BLaER1 treated with 17β-estradiol and CSF1 and Interleukin-3, amounts not matched to agents 10 nM and 100 nM (cell line): Measurements from ENCODE around the gene NBEAL1.
"Not testable (repeated sequence)": the region's sequence is repeated elsewhere in the genome, so short reads cannot be mapped to it uniquely, and the experiment has no call there.

ENCODE experiments used
- H3K27ac ChIP-seq, 11 experiments: shearing (Covaris generic); formaldehyde crosslinking; 2 replicates each; pipeline ENCODE4 v1.8.1; 2022
- H3K27me3 ChIP-seq, 11 experiments: shearing (Covaris generic); formaldehyde crosslinking; 2 replicates each; pipeline ENCODE4 v1.8.1; 2022
- H3K36me3 ChIP-seq, 11 experiments: shearing (Covaris generic); formaldehyde crosslinking; 2 replicates each; pipeline ENCODE4 v1.8.1; 2022
- H3K4me1 ChIP-seq, 10 experiments: shearing (Covaris generic); formaldehyde crosslinking; 2 replicates each; pipeline ENCODE4 v1.8.1; 2022
- H3K4me2 ChIP-seq, 11 experiments: shearing (Covaris generic); formaldehyde crosslinking; 2 replicates each; pipeline ENCODE4 v1.8.1; 2022
- H3K4me3 ChIP-seq, 10 experiments: shearing (Covaris generic); formaldehyde crosslinking; 2 replicates each; pipeline ENCODE4 v1.8.1; 2022
- H3K9ac ChIP-seq, 11 experiments: shearing (Covaris generic); formaldehyde crosslinking; 2 replicates each; pipeline ENCODE4 v1.8.1; 2022
- H3K9me3 ChIP-seq, 11 experiments: shearing (Covaris generic); formaldehyde crosslinking; replicated peaks in 1 of 11; 2 replicates each; pipeline ENCODE4 v1.8.1; 2022
- H4K20me1 ChIP-seq, 11 experiments: shearing (Covaris generic); formaldehyde crosslinking; 2 replicates each; pipeline ENCODE4 v1.8.1; 2022
- Cebpa-rat ChIP-seq, 11 experiments: shearing (Covaris generic); IDR thresholded peaks; 2 replicates each; pipeline ENCODE4 v1.8.1; 2022

The NBEAL1 gene

GRCh38 chr2:203164311-203164935 is 149.7 kb downstream of the NBEAL1 start:
- no peaks in the 10 kb centered on the region for H3K9me3 ChIP-seq

DNA sequence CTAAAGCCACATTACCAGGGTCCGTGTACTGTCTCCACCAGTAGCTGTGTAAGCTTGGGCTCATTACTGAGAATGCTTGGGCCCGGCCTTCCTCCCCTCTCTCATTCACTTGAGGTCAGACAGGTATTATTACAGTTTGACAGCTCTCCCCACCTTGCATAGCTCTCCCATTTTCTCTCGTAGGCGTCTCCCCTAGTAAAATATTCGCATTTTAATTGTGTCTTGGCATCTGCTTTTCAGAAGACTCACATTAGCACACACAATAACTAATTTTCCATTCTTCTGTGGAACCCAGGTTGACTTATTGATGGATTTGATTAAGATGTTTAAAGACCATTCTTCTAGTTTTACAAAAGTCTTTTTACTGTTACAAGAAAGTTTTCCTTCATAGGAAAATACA is 153.1 kb downstream of the NBEAL1 start:
- Histone ChIP-seq H3K36me3 (peaks cover 0 to 65% (median 0%) of the 10 kb centered on the region in 11 experiments; a peak in 6 of 22 replicates), H3K27ac (no peak overlapping the region), H3K4me3 (no peak overlapping the region), H3K9ac (no peak overlapping the region), H4K20me1 (no peaks in the 10 kb centered on the region), H3K4me1 (no peaks in the 10 kb centered on the region), H3K9me3 (no peaks in the 10 kb centered on the region), H3K4me2 (no peak overlapping the region), H3K27me3 (no peaks in the 10 kb centered on the region)
- TF ChIP-seq Cebpa-rat (IDR thresholded peaks at IDR 0.05): no peak

More at GRCh38 chr2:203164311-203164935, 149.7 kb downstream of the NBEAL1 start:
- H3K4me3 ChIP-seq: no peak overlapping the region
- no peak overlapping the region for H3K9ac ChIP-seq
- no peaks in the 10 kb centered on the region for H3K27me3 ChIP-seq
- H3K4me1 ChIP-seq: no peaks in the 10 kb centered on the region
- H3K27ac ChIP-seq: no peak overlapping the region
- no peaks in the 10 kb centered on the region for H4K20me1 ChIP-seq
- TF ChIP-seq Cebpa-rat (IDR thresholded peaks at IDR 0.05): no peak
- H3K4me2 ChIP-seq: no peak overlapping the region
- peaks cover 0 to 68% (median 0%) of the 10 kb centered on the region in 11 experiments; a peak in 6 of 22 replicates for H3K36me3 ChIP-seq

DNA sequence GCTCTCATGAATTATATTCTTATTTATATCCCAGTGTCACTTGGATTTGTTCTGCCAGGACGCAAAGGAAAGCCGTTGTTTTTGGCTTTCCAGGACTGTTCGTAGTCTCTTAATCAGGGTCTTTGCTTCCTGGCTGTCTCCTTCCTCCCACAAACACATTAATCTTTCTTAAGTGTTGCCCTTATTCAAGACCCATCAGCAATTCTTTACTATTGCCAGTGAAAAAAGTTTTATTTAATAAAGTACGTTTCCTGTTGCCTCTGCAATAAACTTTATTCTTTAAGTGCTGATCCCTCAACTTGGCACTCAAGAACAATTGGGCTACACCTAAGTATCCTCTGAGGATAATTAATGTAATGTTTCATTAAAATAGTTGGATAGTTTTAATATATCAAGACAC is 155.8 kb downstream of the NBEAL1 start:
- no peaks in the 10 kb centered on the region for H4K20me1 ChIP-seq
- H3K4me2 ChIP-seq: no peak overlapping the region
- no peak for TF ChIP-seq Cebpa-rat (IDR thresholded peaks at IDR 0.05)
- peaks cover 0 to 62% (median 0%) of the 10 kb centered on the region in 11 experiments; a peak in 6 of 22 replicates for H3K36me3 ChIP-seq
- no peak overlapping the region for H3K27ac ChIP-seq
- no peaks in the 10 kb centered on the region for H3K4me1 ChIP-seq
- no peaks in the 10 kb centered on the region for H3K9me3 ChIP-seq
- no peak overlapping the region for H3K9ac ChIP-seq
- no peaks in the 10 kb centered on the region for H3K27me3 ChIP-seq
- no peak overlapping the region for H3K4me3 ChIP-seq

GRCh38 chr2:203175371-203175770 is 160.7 kb downstream of the NBEAL1 start:
- H3K4me2 ChIP-seq: no peak overlapping the region
- H3K4me1 ChIP-seq: no peaks in the 10 kb centered on the region
- no peak overlapping the region for H3K9ac ChIP-seq
- no peak for TF ChIP-seq Cebpa-rat (IDR thresholded peaks at IDR 0.05)
- H3K9me3 ChIP-seq: no peaks in the 10 kb centered on the region
- no peak overlapping the region for H3K4me3 ChIP-seq
- no peaks in the 10 kb centered on the region for H3K27me3 ChIP-seq
- no peaks in the 10 kb centered on the region for H4K20me1 ChIP-seq
- peaks cover 0 to 50% (median 0%) of the 10 kb centered on the region in 11 experiments; a peak in 4 of 22 replicates for H3K36me3 ChIP-seq
- no peak overlapping the region for H3K27ac ChIP-seq

DNA sequence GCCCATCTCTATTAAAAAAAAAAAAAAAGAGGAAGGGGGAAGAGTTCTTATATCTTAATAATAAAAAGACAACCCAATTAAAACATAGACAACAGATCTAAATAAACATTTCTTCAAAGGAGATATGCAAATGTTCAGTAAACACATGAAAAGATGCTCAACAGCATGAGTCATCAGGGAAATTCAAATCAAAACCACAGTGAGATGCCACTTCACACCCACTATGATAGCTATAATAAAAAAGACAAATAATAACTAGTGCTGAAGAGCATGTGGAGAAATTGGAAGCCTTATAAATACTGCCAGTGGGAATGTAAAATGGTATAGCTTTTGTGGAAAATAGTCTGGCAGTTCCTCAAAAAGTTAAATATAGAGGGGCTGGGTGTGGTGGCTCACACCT is 162.7 kb downstream of the NBEAL1 start:
- H3K9ac ChIP-seq: no peak overlapping the region

GRCh38 chr2:203185864-203186263 is 171.2 kb downstream of the NBEAL1 start:
- Histone ChIP-seq H3K4me3 (no peak overlapping the region), H3K9ac (no peak overlapping the region), H3K9me3 (no peaks in the 10 kb centered on the region), H3K27ac (no peak overlapping the region), H3K4me2 (peak overlapping the region in 1 of 11 experiments; percentile 26; a peak in 1 of 22 replicates), H3K4me1 (0 out of 20 replicates have a peak, but pooled peaks cover 0 to 5% (median 0%) of the 10 kb centered on the region in 10 experiments), H3K27me3 (no peaks in the 10 kb centered on the region), H3K36me3 (peaks cover 0 to 80% (median 3%) of the 10 kb centered on the region in 11 experiments; a peak in 7 of 22 replicates), H4K20me1 (no peaks in the 10 kb centered on the region)
- no peak for TF ChIP-seq Cebpa-rat (IDR thresholded peaks at IDR 0.05)

More for the DNA sequence above, 162.7 kb downstream of the NBEAL1 start:
- no peak for TF ChIP-seq Cebpa-rat (IDR thresholded peaks at IDR 0.05)
- Histone ChIP-seq H3K36me3 (peaks cover 0 to 61% (median 0%) of the 10 kb centered on the region in 11 experiments; a peak in 5 of 22 replicates), H3K4me1 (no peaks in the 10 kb centered on the region), H4K20me1 (no peaks in the 10 kb centered on the region), H3K27me3 (no peaks in the 10 kb centered on the region), H3K27ac (no peak overlapping the region), H3K9me3 (no peaks in the 10 kb centered on the region), H3K4me2 (no peak overlapping the region), H3K4me3 (no peak overlapping the region)

DNA sequence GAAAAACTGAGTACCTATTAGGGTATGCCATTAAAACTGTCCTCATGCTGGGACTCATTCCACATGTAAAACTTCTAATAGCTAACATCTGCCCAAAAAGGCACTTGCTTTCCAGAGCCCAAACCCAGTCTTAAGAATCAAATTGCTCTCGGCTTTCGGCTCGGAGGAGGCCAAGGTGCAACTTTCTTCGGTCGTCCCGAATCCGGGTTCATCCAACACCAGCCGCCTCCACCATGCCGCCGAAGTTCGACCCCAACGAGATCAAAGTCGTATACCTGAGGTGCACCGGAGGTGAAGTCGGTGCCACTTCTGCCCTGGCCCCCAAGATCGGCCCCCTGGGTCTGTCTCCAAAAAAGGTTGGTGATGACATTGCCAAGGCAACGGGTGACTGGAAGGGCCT is 175.9 kb downstream of the NBEAL1 start:
- not testable (repeated sequence) for H3K27ac ChIP-seq, H3K27me3 ChIP-seq, H3K4me3 ChIP-seq, H3K9ac ChIP-seq, H3K4me2 ChIP-seq, H3K9me3 ChIP-seq, H4K20me1 ChIP-seq, H3K4me1 ChIP-seq
- H3K36me3 ChIP-seq: peaks cover 0 to 74% (median 3%) of the 10 kb centered on the region in 11 experiments; a peak in 8 of 22 replicates

GRCh38 chr2:203191026-203191425 is 176.4 kb downstream of the NBEAL1 start:
- H4K20me1 ChIP-seq, H3K4me1 ChIP-seq, H3K27me3 ChIP-seq, H3K9me3 ChIP-seq, H3K9ac ChIP-seq, H3K27ac ChIP-seq, H3K4me3 ChIP-seq, H3K4me2 ChIP-seq: not testable (repeated sequence)
- H3K36me3 ChIP-seq: peaks cover 0 to 74% (median 3%) of the 10 kb centered on the region in 11 experiments; a peak in 8 of 22 replicates

DNA sequence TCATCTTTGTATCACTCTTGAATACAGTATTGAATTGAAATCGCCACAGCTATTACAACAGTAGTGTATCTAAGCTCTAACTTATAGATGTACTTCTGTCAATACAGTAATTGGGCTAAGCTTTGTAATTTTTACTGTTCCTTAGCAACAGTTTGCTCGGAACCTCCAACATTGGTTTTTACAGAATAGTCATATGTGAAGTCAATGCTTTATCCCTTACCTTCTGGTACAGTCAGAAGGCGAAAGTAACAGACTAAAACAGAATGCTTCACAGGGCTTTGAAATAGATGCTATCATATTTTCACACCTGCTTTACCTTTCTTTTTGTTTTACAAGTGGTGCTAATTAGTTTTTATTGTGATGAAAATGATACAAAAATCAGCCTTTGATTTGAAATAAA is 177.3 kb downstream of the NBEAL1 start:
- no peaks in the 10 kb centered on the region for H3K9me3 ChIP-seq
- H3K4me2 ChIP-seq: no peak overlapping the region
- H4K20me1 ChIP-seq: no peaks in the 10 kb centered on the region
- TF ChIP-seq Cebpa-rat (IDR thresholded peaks at IDR 0.05): no peak
- H3K36me3 ChIP-seq: peaks cover 0 to 67% (median 3%) of the 10 kb centered on the region in 11 experiments; a peak in 8 of 22 replicates
- no peak overlapping the region for H3K9ac ChIP-seq
- H3K4me1 ChIP-seq: no peaks in the 10 kb centered on the region
- no peak overlapping the region for H3K27ac ChIP-seq
- H3K4me3 ChIP-seq: no peak overlapping the region
- H3K27me3 ChIP-seq: no peaks in the 10 kb centered on the region
